Transverse colon (tissue), 4 donors: Measurements from ENCODE around the gene MRPL37. TPM values are rescaled to one million over a fixed set of nuclear protein-coding genes. Genes with fewer than 3 reads are reported as not detected.

ENCODE experiments used
- DNase-seq: peaks from one replicate; pipeline ENCODE4 v3.0.0-alpha.2; 2019
- H3K27ac ChIP-seq, 4 donors: fragments of 200-600 bp; sonication (generic); 2 replicates each; pipeline ENCODE4 v1.5.1; 2016 to 2018; ENCODE audit warnings: inconsistent platforms in 4 of 4
- H3K27me3 ChIP-seq: fragments of 200-600 bp; sonication (generic); 2 replicates; pipeline ENCODE4 v1.5.1; 2017; ENCODE audit warnings: inconsistent platforms
- H3K36me3 ChIP-seq, 4 donors: fragments of 200-600 bp; sonication (generic); 2 replicates each; pipeline ENCODE4 v1.5.1; 2017 to 2019; ENCODE audit warnings: inconsistent platforms in 4 of 4
- H3K4me1 ChIP-seq, 4 donors: fragments of 200-600 bp; sonication (generic); 2 replicates each; pipeline ENCODE4 v1.5.1; 2017 to 2020; ENCODE audit warnings: inconsistent platforms in 4 of 4
- H3K4me3 ChIP-seq, 4 donors: fragments of 200-600 bp; sonication (generic); 1 replicate in 1 of 4; 2 replicates in 3 of 4; pipeline versions ENCODE4 v1.5.1 to v1.6.1; 2017 to 2019; ENCODE audit warnings: inconsistent platforms in 4 of 4
- H3K9me3 ChIP-seq, 2 donors: fragments of 200-600 bp; sonication (generic); 2 replicates each; pipeline ENCODE4 v1.5.1; 2017 to 2019; ENCODE audit warnings: inconsistent platforms in 2 of 2
- CTCF ChIP-seq, 5 experiments: fragments of 200-600 bp in 3 of 5; fragments of 450-650 bp in 2 of 5; sonication (generic) in 3 of 5; IDR thresholded peaks; 1 replicate in 2 of 5; 2 replicates in 3 of 5; pipeline ENCODE4 v1.5.1; 2016 to 2017; ENCODE audit warnings: antibody characterized with exemption in 5 of 5, inconsistent platforms in 3 of 5, mild to moderate bottlenecking in 2 of 5, moderate library complexity in 1 of 5
- EP300 ChIP-seq: sonication (generic); formaldehyde crosslinking; IDR thresholded peaks from one replicate; pipeline ENCODE4 v1.6.1; 2017; ENCODE audit warnings: antibody characterized with exemption, low read depth
- POLR2A ChIP-seq: fragments of 450-650 bp; IDR thresholded peaks from one replicate; pipeline ENCODE4 v1.6.1; 2016; ENCODE audit warnings: antibody characterized with exemption, mild to moderate bottlenecking, moderate library complexity
- POLR2AphosphoS5 ChIP-seq, 3 donors: sonication (generic); formaldehyde crosslinking; IDR thresholded peaks; one replicate each; pipeline ENCODE4 v1.6.1; 2016; ENCODE audit warnings: antibody characterized with exemption in 3 of 3
- WGBS, 2 donors: methylation state at CpG; one replicate each; pipeline ENCODE4 v1.1.5; 2018; ENCODE audit warnings: low coverage in 1 of 2; 5-methylcytosine and 5-hydroxymethylcytosine counted together
- in situ Hi-C, 4 donors: fragments of 200-750 bp; cut with MboI; loops; one replicate each; pipeline versions ENCODE4 v1.15.0 to v1.15.1; 2017; ENCODE audit warnings: low sequenced_read_pairs in 3 of 4, low pct_ligation_motif_present in 1 of 4, low pct_unique_long_range_greater_than_20kb in 1 of 4
- intact Hi-C: fragments of 100-400 bp; cut with DNase I; formaldehyde crosslinking; loops from one replicate; pipeline ENCODE4 v1.15.1; 2023; ENCODE audit warnings: low total_unique reads
- total RNA-seq, 4 donors: library from RNA; depleted of rRNA; stranded (reverse); fragments of >200 nt; gene quantifications; one replicate each; pipeline ENCODE4 v1.1.0, GENCODE V29; 2016

The MRPL37 gene
- total RNA-seq, 4 donors from 2014 or later: 9.7 to 122 (median 57.8) TPM

- WGBS, 2 donors: 81% methylated on average over 1 of the region's 1 CpG; no CpG with 5 or more reads in 1 of the 2 donors
- TF ChIP-seq POLR2A: no peak
- TF ChIP-seq EP300: no peak
- TF ChIP-seq CTCF (IDR thresholded peaks at IDR 0.05): no peak
- TF ChIP-seq POLR2AphosphoS5 (IDR thresholded peaks at IDR 0.05): no peak
- DNase-seq: no peak
- no peaks in the 10 kb centered on the region for H3K9me3 ChIP-seq
- H3K4me3 ChIP-seq: no peak overlapping the region
- no peaks in the 10 kb centered on the region for H3K4me1 ChIP-seq
- no peak overlapping the region for H3K27ac ChIP-seq
- intact Hi-C loops: no loop called here
- in situ Hi-C loops: loop anchor here in 1 of 4 donors (25.0 kb wide), 1 partner anchor 199 kb away; no protein-coding TSS in a partner anchor
- H3K27me3 ChIP-seq: no peaks in the 10 kb centered on the region
- no peaks in the 10 kb centered on the region for H3K36me3 ChIP-seq
These were observed 11.7 kb upstream of the MRPL37 start for GRCh38 chr1:54188291-54188690.

- H3K4me1 ChIP-seq: no peaks in the 10 kb centered on the region
- no peak for DNase-seq
- WGBS, 2 donors: 83 to 93% methylated on average over 1 to 9 of the region's 9 CpGs
- in situ Hi-C loops (loop anchor here in 1 of 4 donors (25.0 kb wide), 1 partner anchor 197 kb away; no protein-coding TSS in a partner anchor), intact Hi-C loops (no loop called here)
- H3K9me3 ChIP-seq: no peaks in the 10 kb centered on the region
- no peak overlapping the region for H3K4me3 ChIP-seq
- H3K36me3 ChIP-seq: no peaks in the 10 kb centered on the region
- TF ChIP-seq POLR2AphosphoS5 (IDR thresholded peaks at IDR 0.05) (no peak), EP300 (no peak), POLR2A (no peak), CTCF (IDR thresholded peaks at IDR 0.05) (no peak)
- no peaks in the 10 kb centered on the region for H3K27me3 ChIP-seq
- no peak overlapping the region for H3K27ac ChIP-seq
These were observed 9.4 kb upstream of the MRPL37 start for GRCh38 chr1:54190526-54190925.

- in situ Hi-C loops: loop anchor here in 1 of 4 donors (25.0 kb wide), 1 partner anchor 196 kb away; no protein-coding TSS in a partner anchor
- H3K36me3 ChIP-seq: no peaks in the 10 kb centered on the region
These were observed 8.4 kb upstream of the MRPL37 start for GRCh38 chr1:54191525-54191924.

GRCh38 chr1:54193453-54193852 is 6.5 kb upstream of the MRPL37 start:
- Histone ChIP-seq H3K9me3 (no peaks in the 10 kb centered on the region), H3K4me1 (no peaks in the 10 kb centered on the region), H3K36me3 (no peaks in the 10 kb centered on the region), H3K4me3 (no peak overlapping the region), H3K27me3 (no peaks in the 10 kb centered on the region), H3K27ac (no peak overlapping the region)
- in situ Hi-C loops (loop anchor here in 1 of 4 donors (25.0 kb wide), 1 partner anchor 194 kb away; no protein-coding TSS in a partner anchor), intact Hi-C loops (no loop called here)
- DNase-seq: no peak
- WGBS, 2 donors: 89 to 92% methylated on average over 5 of the region's 5 CpGs
- TF ChIP-seq POLR2A (no peak), POLR2AphosphoS5 (IDR thresholded peaks at IDR 0.05) (no peak), CTCF (IDR thresholded peaks at IDR 0.05) (no peak), EP300 (no peak)

More at GRCh38 chr1:54191525-54191924, 8.4 kb upstream of the MRPL37 start:
- no peak overlapping the region for H3K4me3 ChIP-seq
- H3K9me3 ChIP-seq: no peaks in the 10 kb centered on the region
- TF ChIP-seq POLR2A (no peak), POLR2AphosphoS5 (IDR thresholded peaks at IDR 0.05) (no peak), CTCF (IDR thresholded peaks at IDR 0.05) (no peak), EP300 (no peak)
- no peaks in the 10 kb centered on the region for H3K4me1 ChIP-seq
- no peak overlapping the region for H3K27ac ChIP-seq
- DNase-seq: no peak
- H3K27me3 ChIP-seq: no peaks in the 10 kb centered on the region
- intact Hi-C loops: no loop called here
- 100% methylated on average over 1 of the region's 1 CpG for WGBS, 2 donors
